Measurements from ENCODE around the gene UBTD2.

UBTD2 gene

GRCh38 chr5:172278356-172278755 lies 5.2 kb downstream of the UBTD2 start:
- POLR2A ChIA-PET: no interaction called here
- H3K27ac ChIP-seq (ENCODE audit: extremely low read depth, low read depth, low read length): no peak overlapping the region
- H3K9me3 ChIP-seq (ENCODE audit: control insufficient read depth, insufficient read depth, low read depth, low read length): no peaks in the 10 kb centered on the region
- H3K36me3 ChIP-seq (ENCODE audit: control insufficient read depth in 2 of 2, insufficient read depth in 1 of 2, low read length in 2 of 2): peaks cover 0 to 4% of the 10 kb centered on the region in 2 experiments; a peak in 2 of 3 replicates
- H3K4me1 ChIP-seq (ENCODE audit: control insufficient read depth, insufficient read depth, low read length): peaks cover 13% of the 10 kb centered on the region
- H3K4me3 ChIP-seq (ENCODE audit: low read depth, low read length): no peak overlapping the region
- CTCF ChIA-PET: interaction anchor here (0.7 kb wide), 1 partner anchor 1843 kb away, joined by 3 read pairs; no protein-coding TSS in a partner anchor
- TF ChIP-seq ZNF580 (tag by site-specific recombination; IDR thresholded peaks at IDR 0.05): 0 out of 2 replicates have a peak, but pooled peaks have one; percentile 62
- TF ChIP-seq ZNF146 (tag by site-specific recombination; IDR thresholded peaks at IDR 0.05): peak; percentile 88
- no peak for TF ChIP-seq OSR2 (tag by site-specific recombination; IDR thresholded peaks at IDR 0.05)

GRCh38 chr5:172276214-172276613 lies 7.3 kb downstream of the UBTD2 start:
- TF ChIP-seq ZNF391 (tag by site-specific recombination; IDR thresholded peaks at IDR 0.05; ENCODE audit: borderline replicate concordance, low read depth): no peak
- TF ChIP-seq ZNF600 (tag by site-specific recombination; IDR thresholded peaks at IDR 0.05): peak; percentile 18; the same call in 1 of the 2 replicates
- TF ChIP-seq ZNF366 (tag by site-specific recombination; conservative IDR thresholded peaks at IDR 0.05): no peak
- Histone ChIP-seq H3K4me1 (ENCODE audit: control insufficient read depth, insufficient read depth, low read length) (peaks cover 9% of the 10 kb centered on the region), H3K4me3 (ENCODE audit: low read depth, low read length) (no peak overlapping the region), H3K27ac (ENCODE audit: extremely low read depth, low read depth, low read length) (no peak overlapping the region), H3K36me3 (ENCODE audit: control insufficient read depth in 2 of 2, insufficient read depth in 1 of 2, low read length in 2 of 2) (peaks cover 0 to 4% of the 10 kb centered on the region in 2 experiments; a peak in 2 of 3 replicates), H3K9me3 (ENCODE audit: control insufficient read depth, insufficient read depth, low read depth, low read length) (no peaks in the 10 kb centered on the region)
- ChIA-PET CTCF (no interaction called here), POLR2A (interaction anchor here (0.5 to 0.6 kb wide), 2 partner anchors 176 to 1417 kb away, joined by 4 to 5 read pairs; no protein-coding TSS in a partner anchor)

GRCh38 chr5:172274951-172275753 lies 8.4 kb downstream of the UBTD2 start:
- CTCF ChIA-PET: no interaction called here
- 0 out of 2 replicates have a peak, but pooled peaks have one; percentile 8 for TF ChIP-seq ZNF341 (tag by site-specific recombination; IDR thresholded peaks at IDR 0.05; ENCODE audit: low read depth)
- 0 out of 2 replicates have a peak, but pooled peaks have one; percentile 64 for TF ChIP-seq SP7 (tag by site-specific recombination; IDR thresholded peaks at IDR 0.05)
- no peak for TF ChIP-seq ZBTB6 (tag by site-specific recombination; IDR thresholded peaks at IDR 0.05)
- TF ChIP-seq GLIS1 (tag by site-specific recombination; IDR thresholded peaks at IDR 0.05): peak; percentile 34; the same call in 1 of the 2 replicates
- TF ChIP-seq PRDM6 (tag by site-specific recombination; IDR thresholded peaks at IDR 0.05): 0 out of 2 replicates have a peak, but pooled peaks have one; percentile 10
- peak; percentile 50 for TF ChIP-seq ZIC2 (tag by site-specific recombination; IDR thresholded peaks at IDR 0.05)
- peak; percentile 56 for TF ChIP-seq ZFHX2 (tag by site-specific recombination; conservative IDR thresholded peaks at IDR 0.05)
- no peak for TF ChIP-seq IKZF3 (tag by site-specific recombination; IDR thresholded peaks at IDR 0.05)
- TF ChIP-seq ZNF654 (tag by site-specific recombination; IDR thresholded peaks at IDR 0.05; ENCODE audit: low read depth): no peak
- TF ChIP-seq ZNF146 (tag by site-specific recombination; IDR thresholded peaks at IDR 0.05): no peak
- TF ChIP-seq ZNF23 (tag by site-specific recombination; IDR thresholded peaks at IDR 0.05; ENCODE audit: borderline replicate concordance): no peak
- no peak for TF ChIP-seq ZNF266 (tag by site-specific recombination; IDR thresholded peaks at IDR 0.05; ENCODE audit: low read depth)
- 0 out of 2 replicates have a peak, but pooled peaks have one; percentile 37 for TF ChIP-seq ZNF202 (tag by site-specific recombination; IDR thresholded peaks at IDR 0.05; ENCODE audit: borderline replicate concordance)
- no peak for TF ChIP-seq ZNF530 (tag by site-specific recombination; IDR thresholded peaks at IDR 0.05; ENCODE audit: low read depth)
- TF ChIP-seq EGR2 (tag by site-specific recombination; IDR thresholded peaks at IDR 0.05; ENCODE audit: low read depth): peak; percentile 62; the same call in 1 of the 2 replicates
- TF ChIP-seq ZNF76 (tag by site-specific recombination; IDR thresholded peaks at IDR 0.05; ENCODE audit: borderline replicate concordance, low read depth): no peak
- no peak for TF ChIP-seq MEIS1 (CRISPR knock-in tag; IDR thresholded peaks at IDR 0.05; ENCODE audit: borderline replicate concordance)
- H3K9me3 ChIP-seq (ENCODE audit: control insufficient read depth, insufficient read depth, low read depth, low read length): no peaks in the 10 kb centered on the region
- POLR2A ChIA-PET: no interaction called here
- H3K4me1 ChIP-seq (ENCODE audit: control insufficient read depth, insufficient read depth, low read length): peaks cover 6% of the 10 kb centered on the region
- H3K27ac ChIP-seq (ENCODE audit: extremely low read depth, low read depth, low read length): no peak overlapping the region
- no peak overlapping the region for H3K4me3 ChIP-seq (ENCODE audit: low read depth, low read length)
- H3K36me3 ChIP-seq (ENCODE audit: control insufficient read depth in 2 of 2, insufficient read depth in 1 of 2, low read length in 2 of 2): peaks cover 0 to 4% of the 10 kb centered on the region in 2 experiments; a peak in 2 of 3 replicates
